Activated gamma-delta T cell treated with Interleukin-2 at 50 U/mL for 16 hours (primary cell): ENCODE data around the gene WDR37.
"Not testable (repeated sequence)": the region's sequence is repeated elsewhere in the genome, so short reads cannot be mapped to it uniquely, and the experiment has no call there.

Source experiments
- DNase-seq: peaks from one replicate; pipeline ENCODE4 v3.0.0-alpha.2; 2020

WDR37 gene

DNA sequence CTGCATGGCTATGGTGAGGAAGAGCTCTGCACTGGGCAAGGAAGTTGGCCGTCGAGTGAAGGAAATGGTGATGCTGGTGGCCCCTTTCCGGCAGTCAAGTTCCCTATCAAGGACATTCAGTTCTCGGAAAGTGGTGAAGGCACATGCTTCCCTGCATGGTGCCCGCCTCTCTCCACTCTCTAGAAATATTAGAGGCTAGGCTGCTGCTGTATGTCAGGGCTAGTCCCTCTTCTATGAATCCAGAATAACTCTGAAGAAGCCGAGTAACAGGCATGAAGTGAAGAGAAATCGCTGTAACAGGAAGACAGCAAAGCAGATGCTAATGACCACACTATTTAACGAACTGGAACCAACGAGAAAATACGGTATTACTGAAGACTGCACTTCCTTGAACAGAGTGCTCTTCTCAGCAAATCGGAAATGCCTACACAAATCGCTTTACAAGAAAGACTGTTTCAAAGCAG, 12.6 kb upstream of the WDR37 start:
- no peak for DNase-seq

DNA sequence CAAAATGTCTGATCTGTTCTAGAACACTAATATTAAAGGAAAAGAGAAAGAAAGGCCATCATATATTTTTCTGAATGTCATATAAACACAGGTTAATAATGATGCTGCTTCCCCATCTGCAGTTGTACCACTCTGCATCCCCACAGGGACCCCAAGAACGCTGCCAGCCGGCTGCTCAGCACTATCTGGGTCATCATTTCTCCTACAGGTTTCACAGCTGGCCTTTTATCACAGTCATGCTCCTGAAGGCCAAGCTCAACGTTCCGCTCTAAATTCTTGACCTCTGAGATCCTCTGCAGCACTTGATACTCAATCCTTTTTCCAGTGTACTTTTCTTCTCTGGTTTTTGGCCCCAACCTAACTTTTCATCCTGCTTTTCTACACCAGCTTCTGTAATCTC, 12.0 kb upstream of the WDR37 start:
- no peak for DNase-seq

DNA sequence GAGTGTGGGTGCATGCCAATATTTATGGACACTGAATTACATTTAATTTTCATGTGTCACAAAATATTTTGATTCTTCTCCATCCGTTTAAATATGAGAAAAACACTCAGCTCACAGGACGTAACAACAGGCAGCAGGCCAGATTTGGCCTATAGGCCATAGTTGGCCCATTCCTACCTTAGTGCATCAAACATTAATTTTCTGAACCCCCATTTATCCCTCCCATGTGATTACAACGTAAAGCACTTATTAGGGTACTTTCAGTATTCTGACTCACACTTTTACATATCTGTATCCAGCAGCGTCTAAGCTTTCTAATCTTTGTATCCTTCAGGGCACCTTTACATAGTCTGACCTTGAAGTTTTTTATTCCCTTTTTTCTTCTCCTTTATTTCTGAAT, 11.2 kb upstream of the WDR37 start:
- no peak for DNase-seq

DNA sequence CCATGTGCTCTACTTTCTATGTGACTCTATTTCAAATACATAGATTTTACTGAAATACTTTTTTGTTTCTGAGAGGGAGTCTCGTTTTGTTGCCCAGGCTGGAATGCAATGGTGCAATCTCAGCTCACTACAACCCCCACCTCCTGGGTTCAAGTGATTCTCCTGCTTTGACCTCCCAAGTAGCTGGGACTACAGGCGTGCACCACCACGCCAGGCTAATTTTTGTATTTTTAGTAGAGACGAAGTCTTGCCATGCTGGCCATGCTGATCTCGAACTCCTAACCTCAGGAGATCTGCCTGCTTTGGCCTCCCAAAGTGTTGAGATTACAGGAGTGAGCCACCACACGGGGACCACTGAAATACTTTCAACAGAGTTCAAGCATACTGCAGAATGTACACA, 10.8 kb upstream of the WDR37 start:
- DNase-seq: no peak

DNA sequence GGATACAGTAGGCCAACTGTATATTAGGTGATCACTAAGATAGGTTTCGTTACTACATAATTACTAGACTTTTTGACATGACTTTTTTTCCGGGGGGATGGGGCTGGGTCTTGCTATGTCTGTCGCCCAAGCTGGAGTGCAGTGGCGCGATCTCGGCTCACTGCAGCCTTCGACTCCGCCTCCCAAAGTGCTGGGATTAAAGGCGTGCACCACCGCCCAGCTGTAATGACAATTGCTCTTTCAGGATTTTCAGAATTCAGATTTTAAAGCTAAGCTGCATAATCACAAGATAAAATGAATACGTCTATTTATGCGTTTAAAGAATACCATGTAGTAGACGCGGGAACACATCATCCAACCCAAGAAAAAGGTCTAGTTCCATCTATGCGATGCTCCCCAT, 8.2 kb upstream of the WDR37 start:
- DNase-seq: no peak

DNA sequence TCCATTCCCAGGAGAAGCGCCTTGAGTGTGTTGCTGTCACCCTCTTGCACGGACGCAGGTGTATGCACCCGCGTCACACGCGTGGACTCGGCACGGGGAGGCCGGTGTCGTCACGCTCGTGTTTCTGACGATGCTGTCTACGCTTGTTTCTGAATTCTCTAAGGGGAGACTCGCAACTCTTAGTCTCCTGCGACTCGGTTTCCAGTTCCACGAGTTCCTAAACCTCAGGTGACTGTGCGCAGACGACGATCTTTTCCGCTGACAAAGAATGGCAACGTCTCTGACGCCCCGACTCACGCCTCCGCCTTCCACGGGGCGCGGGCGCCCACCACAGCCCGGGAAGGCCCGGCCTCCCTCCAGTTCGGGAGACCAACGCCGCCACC, 7.8 kb upstream of the WDR37 start:
- no peak for DNase-seq

DNA sequence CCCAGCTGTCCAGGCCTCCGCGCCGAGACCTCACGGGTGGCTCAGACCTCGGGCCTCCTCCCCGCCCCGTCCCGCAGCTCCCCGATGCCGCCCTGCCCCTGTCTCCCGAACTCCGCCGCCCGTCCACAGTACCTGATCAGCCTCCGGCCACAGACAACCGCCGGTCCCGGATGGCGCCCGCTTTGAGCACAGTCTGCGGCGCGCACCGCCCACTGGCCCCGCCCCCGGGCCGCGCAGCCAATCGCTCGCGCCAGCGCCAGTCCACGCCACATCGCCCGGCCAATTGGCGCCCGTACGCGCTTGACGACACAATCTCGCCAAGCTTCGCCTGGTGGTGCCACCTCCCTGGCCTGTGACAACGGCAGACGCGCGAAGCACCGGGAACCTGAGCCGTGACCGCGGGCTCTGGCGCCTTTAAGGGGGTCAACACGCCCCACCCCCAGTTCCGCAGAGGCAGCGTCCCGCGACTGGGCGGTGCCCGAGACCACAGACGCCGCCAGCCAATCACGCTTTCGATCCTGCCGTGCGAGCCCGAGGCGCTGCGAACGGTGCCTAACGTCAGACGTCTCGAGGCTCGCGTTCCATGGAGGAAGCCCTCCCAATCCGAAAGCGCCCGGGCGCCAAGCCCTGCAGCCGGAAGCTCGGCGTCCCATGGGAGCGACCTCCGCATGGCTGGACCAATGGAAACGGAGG, 7.3 kb upstream of the WDR37 start, which contains the start of gene IDI1:
TSS of gene IDI1 (minus strand) at position 388 of the 693 bp plus-strand sequence. CDS start at position 272, 116 bp downstream.
- DNase-seq: peak; percentile 95

DNA sequence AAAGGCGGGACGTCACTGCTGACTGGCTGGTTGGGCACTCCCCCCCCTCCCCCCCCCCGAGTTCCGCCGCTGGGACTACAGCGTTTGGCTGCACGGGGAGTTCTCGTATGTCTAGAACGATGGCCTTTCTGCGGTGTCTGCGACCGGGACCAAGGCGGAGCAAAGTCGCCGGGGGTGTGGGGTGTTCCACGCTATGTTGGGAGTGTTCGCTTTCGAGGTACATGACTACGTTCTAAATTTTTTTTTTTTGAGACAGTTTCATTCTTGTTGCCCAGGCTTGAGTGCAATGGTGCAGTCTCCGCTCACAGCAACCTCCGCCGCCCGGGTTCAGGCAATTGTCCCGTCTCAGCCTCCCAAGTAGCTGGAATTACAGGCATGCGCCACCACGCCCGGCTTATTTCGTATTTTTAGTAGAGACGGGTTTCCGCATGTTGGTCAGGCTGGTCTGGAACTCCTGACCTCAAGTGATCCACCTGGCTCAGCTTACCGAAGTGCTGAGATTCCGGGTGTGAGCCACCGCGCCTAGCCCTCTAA, 6.7 kb upstream of the WDR37 start:
- DNase-seq: no peak

DNA sequence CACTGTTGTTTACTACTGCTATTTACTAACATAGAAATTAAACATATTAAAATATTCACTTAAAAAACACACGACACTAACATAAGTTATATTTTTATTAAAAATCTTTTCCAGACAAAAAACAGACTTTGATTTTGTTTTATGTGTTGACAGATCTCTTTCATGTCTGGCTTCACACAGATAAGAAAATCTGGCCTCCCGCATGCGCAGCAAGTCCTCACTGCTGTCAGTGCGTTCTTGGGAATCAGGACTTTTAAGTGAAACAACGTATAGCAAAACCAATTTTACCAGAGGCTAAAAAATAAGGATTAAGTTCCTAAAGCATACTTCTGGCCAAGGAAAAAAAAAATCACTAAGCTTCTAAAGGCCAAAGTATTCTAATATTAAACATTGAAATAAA, 6.0 kb upstream of the WDR37 start:
- no peak for DNase-seq

DNA sequence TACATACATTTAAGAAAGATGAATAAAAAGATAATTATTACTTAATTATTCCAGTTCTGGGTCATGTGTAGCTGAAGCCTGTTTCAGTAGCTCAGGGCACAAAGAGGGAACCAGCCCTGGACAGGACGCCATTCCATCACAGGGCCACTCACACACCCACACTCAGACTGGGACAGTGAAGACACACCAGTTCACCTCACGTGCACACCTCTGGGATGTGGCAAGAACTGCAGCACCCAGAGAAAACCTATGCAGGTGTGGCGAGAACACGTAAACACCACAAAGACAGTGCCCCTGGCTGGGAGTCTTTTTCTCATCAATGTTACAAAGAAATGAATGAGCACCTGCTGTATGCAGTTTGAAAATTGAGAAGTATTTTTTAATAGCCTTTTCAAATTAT, 5.6 kb upstream of the WDR37 start:
- peak; percentile 36 for DNase-seq

DNA sequence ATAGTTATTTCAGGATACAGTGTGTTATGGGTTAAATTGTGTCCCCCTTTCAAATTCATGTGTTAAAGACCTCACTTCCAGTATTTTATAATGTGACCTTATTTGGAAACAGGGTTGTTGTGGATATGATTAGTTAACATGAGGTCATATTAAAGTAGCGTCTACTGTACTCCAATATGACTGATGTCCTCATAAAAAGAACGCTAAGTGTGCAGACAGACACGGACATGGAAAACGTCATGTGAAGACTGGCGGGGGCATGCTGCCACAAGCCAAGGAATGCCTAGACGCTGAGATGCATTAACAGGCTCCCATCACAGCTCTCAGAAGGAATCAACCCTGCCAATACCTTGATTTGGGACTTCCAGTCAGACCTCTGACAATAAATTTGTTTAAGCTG, 1.5 kb upstream of the WDR37 start:
- no peak for DNase-seq

DNA sequence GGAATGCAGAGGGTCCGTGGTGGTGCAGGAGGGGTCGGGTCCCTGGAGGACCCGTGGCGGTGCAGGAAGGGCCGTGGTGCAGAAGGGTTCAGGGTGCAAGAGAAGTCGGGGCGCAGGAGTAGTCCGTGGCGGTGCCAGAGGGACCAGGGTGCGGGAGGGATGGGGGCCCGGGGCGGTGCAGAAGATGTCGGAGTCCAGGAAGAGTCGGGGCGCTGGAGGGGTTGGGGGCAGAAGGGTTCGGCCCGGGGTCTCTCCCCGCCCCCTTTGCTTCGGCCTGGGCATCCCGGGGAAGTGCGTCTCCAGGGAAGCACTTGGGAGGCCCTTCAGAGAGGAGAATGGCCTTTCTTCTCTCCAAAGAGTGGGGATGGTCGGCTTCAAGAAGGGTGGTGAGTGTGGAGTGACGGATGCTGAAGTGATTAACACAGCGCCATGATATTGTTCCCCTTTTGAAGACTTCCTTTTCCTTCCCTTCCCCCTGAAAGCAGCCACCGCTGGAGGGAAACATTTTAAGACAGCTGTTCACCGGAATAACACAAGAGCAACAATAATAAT, 997 bp downstream of the WDR37 start:
- DNase-seq: no peak

DNA sequence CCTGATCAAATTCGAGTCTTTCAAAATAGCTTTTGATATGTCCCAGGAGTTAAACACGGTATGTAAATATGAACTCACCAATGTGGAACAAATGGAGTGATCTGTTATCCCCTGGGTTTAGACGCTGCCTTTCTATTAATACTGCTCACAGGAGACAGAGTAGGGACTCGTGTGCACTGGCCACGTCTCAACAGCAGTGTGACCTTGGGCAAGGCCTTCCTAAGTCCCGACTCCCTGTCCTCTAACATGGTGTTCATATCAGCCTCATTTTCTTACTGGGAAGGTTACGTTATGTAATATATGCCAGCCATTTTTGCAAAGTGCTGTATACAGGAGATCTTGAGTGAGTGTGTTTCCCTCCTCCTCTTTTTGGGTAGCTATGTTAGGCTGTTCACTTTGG, 1.8 kb downstream of the WDR37 start:
- no peak for DNase-seq

DNA sequence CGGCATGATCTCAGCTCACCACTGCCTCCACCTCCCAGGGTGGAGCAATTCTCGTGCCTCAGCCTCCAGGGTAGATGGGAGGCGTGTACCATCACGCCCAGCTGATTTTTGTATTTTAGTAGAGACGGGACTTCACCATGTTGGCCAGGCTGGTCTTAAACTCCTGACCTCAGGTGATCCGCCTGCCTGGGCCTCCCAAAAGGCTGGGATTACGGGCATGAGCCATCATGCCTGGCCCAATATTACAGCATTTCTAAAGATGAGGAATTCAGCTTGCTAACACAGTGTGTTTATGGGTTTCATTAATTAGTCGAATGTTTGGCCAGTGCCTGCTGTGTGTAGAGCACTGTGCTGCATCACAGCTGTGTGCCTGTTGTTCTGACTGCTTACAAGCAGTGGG, 3.7 kb downstream of the WDR37 start:
- DNase-seq: no peak

DNA sequence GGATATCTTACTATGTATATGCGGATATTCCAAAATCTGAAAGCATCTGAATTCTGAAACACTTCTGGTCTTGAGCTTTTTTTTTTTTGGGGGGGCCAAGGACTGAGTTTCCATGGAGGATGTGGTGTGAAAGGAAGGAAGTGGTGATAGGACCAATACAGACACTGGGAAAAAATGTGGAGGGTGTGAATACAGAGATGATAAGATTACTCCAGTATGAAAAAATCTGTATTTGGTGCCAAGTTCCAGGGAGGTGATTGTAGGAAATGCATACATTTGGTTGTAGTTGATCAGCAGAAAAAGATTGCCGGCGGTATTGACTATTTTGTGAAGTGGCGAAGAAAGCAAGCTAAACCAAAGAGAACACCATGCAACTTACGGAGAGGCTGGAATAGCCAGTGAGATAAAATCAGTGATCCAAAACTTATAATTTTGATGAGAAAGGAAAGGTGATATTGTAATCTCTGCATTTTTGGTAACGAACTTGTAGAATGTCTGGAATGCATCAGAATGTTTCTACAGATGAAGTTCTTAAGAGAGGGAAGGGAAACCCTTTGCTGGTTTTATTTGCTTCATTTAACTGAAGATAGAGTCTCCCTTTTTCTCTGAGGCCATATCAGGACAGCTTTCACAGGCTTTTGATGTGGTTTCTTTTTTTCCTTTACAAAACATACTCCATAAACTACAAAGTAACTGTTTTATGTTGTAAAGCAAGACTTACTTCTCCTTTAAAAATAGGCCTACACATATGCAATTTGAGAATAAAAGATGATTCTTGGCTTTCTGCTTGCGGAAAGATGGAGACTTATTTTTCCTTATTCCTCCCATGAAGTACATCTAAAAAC, 6.0 kb downstream of the WDR37 start:
- no peak for DNase-seq

DNA sequence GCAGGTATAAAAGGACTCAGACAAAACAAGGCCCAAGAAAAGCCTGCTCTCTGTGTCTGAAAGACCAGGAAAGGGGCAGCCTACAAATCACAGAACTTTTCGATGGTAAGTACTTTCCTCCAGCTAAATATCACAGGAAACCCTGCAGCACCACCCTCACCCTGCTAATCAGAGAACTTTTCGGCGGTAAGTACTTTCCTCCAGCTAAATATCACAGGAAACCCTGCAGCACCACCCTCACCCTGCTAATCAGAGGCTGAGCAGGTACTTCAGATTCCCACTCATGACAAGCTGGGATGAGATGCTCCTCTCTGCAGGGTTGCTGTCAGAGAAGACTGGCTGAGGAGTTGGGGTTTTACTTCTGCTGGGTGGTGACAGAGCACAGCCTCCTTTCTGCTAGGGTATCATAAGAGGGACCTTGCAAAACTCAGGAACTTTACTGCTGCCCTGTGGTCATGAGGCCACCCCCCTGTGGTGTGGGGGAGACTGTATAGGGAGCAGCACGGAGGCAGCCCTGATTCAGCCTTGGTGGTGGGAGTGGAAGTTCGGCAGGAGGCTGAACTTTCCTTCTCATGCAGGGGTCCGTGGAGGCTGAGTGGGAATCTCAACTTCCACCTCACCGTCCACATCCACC, 7.2 kb downstream of the WDR37 start:
- peak; percentile 42 for DNase-seq

DNA sequence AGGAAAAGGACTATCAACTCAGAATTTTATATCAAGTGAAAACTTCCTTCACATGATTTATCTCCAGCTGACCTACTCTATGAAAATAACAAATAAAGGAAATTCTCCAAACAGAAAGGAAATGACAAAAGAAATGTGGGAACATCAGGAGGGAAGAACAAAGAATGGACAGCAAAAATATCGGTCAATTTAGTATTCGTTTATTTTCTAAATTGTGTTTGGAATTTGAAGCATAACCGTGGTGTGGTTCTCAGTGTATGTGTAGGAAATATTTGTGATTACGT, 8.7 kb downstream of the WDR37 start:
- no peak for DNase-seq

DNA sequence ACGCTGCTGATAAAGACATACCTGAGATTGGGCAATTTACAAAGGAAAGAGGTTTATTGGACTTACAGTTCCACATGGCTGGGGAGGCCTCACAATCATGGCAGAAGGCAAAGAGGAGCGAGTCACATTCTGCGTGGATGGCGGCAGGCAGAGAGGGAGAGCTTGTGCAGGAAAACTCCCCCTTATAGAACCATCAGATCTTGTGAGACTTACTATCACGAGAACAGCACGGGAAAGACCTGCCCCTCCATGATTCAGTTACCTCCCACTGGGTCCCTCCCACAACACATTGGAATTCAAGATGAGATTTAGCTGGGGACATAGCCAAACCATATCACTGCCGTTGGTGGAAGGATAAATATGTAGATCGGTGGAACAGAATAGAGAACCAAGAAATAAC, 10.5 kb downstream of the WDR37 start:
- DNase-seq: not testable (repeated sequence)

DNA sequence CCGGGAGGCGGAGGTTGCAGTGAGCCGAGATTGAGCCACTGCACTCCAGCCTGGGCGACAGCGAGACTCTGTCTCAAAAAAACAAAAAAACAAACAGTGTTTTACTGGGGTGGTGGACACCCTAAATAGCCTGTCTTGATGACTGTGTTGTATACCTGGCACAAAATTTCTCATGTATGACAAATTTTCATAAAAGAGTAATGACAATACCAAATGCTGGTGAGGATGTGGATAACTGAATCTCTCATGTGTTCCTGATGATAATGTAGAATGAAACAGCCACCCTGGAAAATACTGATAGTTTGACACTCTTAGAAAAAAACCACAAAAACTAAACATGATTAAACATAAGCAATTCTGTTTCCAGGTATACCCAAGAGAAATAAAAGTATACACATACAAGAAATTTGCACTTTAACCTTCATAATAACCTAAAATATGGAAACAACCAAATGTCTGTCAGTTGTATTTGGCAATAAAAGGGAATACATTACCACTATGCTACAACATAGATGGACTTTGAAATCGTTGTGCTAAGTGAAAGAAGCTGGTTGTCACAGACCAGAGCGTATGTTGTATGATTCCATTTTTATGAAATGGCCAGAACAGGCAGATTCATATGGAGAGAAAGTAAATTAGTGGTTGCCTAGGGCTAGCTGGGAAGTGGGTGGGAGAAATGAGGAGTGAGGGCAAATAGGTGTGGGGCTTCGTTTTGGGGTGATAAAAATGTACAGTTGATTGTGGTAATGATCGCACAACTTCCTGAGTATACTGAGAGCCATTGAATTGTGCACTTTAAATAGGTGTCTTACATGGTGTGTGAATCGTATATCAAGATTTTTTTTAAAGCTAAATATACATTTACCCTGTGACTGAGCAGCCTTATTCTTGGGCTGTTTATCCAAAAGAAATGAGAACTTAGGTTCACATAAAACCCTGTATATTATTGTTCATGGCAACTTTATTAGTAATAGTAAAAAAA, 12.5 kb downstream of the WDR37 start:
- DNase-seq: no peak

DNA sequence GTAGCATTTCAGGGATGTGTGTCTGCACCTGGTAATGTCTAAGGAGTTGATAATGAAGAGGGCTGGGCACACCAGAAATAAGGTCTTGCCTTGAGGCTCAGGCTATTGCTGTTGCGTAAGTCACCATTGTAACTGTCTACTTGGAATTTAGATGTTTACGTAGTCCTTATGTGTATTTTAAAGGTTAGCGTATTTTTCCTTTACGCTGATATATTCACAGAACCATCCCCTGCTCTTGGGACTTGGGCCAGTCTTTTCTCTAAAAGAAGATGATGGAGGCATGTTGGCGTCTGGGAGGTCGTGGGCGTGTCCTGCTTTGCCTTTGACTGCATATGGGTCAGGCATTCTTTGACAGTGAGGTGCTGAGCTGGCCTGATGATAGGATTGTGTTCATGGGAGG, 14.7 kb downstream of the WDR37 start:
- DNase-seq: no peak

DNA sequence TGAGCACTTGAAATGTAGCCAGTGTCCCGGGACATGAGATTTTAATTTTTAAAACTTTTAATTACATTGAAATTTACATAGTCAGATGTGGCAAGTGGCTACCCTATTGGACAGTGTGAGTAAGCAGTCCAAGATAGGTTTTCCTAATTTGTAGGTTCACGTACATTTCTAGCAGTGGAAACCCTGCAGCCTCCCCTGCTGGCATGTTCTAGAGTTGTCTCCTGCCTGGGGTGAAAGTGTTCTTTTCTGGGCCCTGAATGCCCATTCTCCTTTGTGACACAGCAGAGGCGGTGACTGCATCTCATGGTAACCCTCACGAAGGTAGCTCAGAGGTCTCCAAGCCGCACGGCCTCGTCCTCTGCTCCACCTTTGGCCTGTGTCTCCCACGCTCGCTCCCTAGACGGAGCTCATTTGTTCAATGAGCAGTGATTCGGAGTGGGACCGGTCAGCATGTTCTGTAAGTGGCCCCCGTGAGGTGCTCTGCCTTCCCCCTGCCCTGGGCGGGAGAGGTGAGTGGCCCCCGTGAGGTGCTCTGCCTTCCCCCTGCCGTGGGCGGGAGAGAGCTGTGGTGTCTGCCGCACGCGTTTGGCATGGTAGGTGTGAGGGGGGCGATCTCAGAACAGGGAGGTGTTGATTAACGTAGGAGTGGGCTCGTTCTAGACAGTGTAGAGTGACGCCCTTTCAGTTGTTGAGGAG, 18.0 kb downstream of the WDR37 start:
- DNase-seq: no peak
